Measurements from ENCODE around the gene RHOT1.
A peak's percentile ranks its signal among the peaks of the same experiment; 100 is the strongest.
"Not testable (repeated sequence)": the region's sequence is repeated elsewhere in the genome, so short reads cannot be mapped to it uniquely, and the experiment has no call there.

Gene RHOT1

GRCh38 chr17:32142038-32142856 lies at the start of gene RHOT1:
Gene RHOT1 (plus strand): TSS chr17:32142502. CDS start chr17:32142693, 191 bp downstream.
- DNase-seq, result peak; percentile 76

DNA sequence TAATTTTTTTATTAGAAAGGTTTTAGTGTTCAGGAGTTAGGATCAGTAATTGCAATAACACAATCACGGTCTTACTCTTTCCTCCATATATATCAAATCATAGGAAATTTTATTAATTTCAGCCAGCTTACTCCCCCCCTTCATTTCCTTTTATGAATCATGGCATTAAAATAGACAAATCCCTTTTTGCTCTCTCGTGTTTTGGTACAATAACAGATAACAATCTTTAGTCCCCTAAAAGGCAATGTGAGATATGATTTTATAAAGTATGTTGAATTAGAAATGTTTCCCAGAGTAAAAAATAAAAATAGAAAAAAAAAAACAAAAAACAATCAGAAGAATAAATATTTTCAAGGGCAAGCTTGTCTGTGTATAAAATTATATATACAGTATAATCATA lies 42.6 kb upstream of the RHOT1 start:
- no peak for DNase-seq

GRCh38 chr17:32100323-32100722 lies 42.0 kb upstream of the RHOT1 start:
- not testable (repeated sequence) for DNase-seq

- DNase-seq, result no peak
These were observed 41.2 kb upstream of the RHOT1 start for GRCh38 chr17:32100971-32101631.

- no peak for DNase-seq
These were observed 40.1 kb upstream of the RHOT1 start for GRCh38 chr17:32102172-32102571.

DNA sequence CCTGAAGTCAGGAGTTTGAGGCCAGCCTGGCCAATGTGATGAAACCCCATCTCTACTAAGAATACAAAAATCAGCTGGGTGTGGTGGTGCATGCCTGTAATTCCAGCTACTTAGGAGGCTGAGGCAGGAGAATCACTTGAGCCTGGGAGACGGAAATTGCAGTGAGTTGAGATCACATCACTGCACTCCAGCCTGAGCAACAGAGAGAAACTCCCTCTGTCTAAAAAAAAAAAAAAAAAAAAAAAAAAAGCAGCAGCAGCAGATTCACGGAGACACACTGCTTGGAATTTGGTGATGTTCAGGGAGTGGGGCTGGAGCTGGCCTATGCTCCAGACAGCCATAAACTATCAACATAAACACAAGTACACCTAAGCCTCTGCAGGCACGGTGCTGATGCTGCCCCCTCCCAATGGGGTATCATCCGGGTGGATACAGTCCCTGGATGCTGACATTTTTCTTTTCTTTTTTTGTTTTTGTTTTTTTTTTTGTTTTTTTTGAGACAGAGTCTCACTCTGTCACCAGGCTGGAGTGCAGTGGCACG lies 39.6 kb upstream of the RHOT1 start:
- DNase-seq, result no peak

DNA sequence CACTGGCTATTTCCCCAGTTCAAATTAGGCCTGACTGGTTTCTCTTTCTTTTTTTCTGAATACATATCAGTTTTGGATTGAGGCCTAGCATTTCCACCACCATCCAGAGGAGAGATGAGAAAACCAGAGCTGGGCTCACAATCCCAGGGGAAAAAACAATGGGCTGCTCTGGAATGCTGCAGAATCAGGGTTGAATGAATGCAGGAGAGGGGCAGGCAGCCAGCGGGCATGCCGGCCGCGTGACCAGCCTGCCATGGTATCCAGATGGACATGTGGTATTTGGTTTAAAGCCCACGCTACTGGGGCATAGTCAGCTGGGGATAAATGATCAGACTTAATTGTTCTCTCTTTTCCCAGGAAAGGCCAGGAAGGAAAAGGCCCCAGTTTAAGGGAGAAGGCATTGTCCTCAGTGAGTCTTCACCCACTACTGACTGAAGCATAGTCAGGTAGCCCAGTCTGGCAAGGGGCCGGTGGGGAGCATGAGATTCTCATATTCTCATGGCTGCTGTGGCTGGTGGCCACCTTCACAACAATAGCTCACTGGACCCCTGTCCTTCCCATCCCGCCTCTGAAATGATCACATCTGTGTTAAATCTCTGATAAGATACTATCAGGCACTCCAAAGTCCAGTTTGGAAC lies 38.7 kb upstream of the RHOT1 start:
- no peak for DNase-seq

- peak; percentile 13 for DNase-seq
These were observed 38.1 kb upstream of the RHOT1 start for GRCh38 chr17:32104158-32104557.

DNA sequence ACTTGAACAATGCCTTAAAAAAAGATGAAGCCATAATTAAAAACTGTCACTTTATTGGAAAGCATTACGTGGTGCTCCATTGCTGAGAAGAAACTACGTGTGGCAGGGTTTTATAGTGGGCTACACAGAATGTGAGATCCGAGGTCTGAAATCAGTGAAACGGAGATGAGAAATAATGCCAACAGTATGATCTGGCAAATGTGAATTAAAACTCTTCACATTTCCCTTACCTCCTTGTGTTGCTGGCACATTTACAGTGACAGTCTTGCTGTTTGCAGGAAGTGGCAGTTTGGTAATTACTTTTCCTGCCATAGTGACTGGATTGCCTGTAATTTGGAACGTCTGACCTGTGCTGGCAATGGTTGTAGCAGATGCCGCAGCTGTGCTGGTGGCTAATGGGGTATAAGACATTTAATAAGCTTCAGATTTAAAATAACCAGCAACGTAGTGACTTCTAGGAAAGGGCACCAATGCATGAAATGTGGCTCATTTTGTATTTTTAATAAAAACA lies 35.8 kb upstream of the RHOT1 start:
- DNase-seq, result not testable (repeated sequence)

- not testable (repeated sequence) for DNase-seq
These were observed 35.1 kb upstream of the RHOT1 start for GRCh38 chr17:32107194-32107593.

DNA sequence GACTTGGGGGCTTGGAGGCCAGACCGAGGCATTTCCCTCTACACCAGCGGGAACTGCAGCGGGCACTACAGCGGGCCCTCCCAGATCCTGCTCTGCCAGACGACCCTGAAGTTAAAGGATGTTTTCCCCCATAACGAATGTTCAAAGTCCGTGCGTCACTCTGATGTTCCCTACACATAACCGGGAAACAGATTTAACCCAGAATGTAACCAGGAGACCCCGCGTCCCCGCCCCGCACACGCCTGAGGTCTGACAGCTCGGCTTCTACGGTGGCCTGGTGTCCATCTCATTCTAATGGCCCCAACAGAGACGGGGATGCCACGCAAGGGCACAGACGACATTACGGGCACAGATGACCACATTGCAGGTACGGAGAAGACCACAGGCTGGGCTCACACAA lies 31.7 kb upstream of the RHOT1 start:
- no peak for DNase-seq

DNA sequence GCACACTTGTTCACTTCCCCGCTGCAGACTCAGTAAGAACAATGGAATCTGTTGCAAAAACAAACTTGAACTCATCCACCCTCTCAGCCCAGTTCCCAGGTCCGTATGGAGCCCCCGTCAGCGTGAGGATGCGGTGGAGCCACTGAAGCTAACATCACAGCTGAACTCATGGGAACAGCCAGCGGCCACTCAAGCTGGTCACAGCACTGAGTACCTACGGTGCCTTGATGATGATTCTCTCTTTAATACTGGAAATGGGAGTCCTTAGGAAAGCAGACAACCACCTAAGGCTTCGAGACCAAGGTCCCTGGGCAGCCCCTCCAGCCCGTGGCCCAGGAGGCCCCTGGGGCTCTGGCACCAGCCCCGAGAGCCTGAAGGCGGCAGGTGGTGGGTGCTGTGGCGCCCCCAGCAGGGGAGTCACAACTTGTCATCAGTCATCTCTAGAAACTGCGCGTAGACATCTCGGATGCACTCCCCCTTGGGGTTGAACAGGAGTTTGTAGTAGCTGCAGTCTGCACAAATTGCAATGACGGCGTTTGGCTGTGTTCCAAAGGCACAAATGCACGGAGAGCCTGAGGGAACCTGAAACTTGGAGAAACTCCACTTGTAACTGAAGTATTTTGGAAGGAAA lies 31.0 kb upstream of the RHOT1 start:
- peak; percentile 35 for DNase-seq

DNA sequence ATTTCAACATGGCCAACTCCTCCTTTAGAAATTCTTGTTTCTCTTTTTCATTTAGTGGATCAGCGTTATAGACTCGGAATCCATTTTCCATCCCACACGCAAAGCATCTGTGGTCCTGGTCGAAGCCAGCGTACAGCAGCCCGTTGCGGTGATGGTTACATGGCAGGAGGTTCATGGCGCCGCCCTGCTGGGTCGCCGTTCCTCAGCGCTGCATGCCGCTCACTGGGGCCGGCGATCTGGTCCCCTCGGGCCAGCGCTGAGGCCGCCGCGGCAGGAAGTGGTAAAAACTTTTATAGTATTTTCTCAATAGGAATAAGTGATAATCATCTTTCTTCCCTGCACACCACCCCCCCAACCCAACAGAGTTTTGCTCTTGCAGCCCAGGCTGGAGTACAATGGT lies 29.9 kb upstream of the RHOT1 start:
- no peak for DNase-seq

- no peak for DNase-seq
These were observed 27.8 kb upstream of the RHOT1 start for GRCh38 chr17:32114536-32114935.

- not testable (repeated sequence) for DNase-seq
These were observed 26.8 kb upstream of the RHOT1 start for GRCh38 chr17:32115546-32115945.

DNA sequence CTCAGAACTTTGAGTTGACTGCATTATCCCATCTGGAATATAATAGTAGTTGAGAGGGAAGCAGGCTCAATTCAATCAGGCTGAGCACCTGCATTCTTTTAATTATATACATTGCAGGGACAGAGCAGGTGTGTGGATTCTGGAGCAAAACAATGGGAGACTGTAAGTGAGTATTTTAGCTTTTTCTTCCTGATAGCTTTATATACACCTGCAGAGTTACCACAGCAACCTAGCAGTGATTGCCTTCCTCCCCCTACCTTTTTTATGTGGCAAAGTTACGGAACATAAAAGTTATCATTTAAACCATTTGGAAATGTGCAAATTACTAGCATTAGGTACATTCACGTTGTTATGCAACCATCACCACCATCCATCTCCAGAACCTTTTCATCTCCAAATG lies 25.4 kb upstream of the RHOT1 start:
- DNase-seq, result no peak

DNA sequence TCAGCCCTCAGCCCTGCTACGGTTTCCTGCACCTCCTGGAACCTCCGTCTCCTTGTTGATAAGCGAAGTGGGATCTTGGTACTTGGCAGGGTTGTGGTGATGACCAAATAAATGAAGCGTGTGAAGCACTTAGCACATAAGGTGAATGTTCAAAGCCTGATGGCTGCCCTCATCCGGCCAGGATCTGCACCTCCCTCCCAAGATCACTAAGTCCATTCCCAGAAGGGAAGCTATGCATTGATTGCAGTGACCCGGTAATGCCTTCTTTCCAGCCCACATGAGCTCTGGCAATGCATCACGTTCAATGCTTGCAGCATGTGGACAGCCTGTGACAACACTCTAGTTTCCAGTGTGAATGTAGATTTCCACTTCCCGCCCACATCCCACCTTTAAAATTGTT lies 24.9 kb upstream of the RHOT1 start:
- no peak for DNase-seq

DNA sequence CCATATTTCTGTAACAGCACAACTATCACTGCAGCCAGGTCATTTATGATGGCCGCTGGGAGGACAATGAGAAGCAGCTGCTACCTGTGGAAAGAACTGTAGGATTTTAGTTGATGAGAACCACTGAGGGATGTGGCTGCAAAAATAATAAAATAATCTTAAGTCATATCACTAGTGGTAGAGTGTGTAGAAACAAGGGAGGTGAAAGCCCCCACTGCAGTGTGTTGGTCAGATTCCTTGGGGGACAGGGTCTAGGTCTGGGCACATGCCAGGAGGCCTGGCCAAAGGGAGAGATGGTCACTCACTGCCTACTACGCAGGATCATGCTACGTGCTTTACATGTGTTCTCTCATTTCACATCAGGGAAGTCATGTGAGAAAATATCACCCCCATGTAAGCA lies 24.2 kb upstream of the RHOT1 start:
- DNase-seq, result not testable (repeated sequence)

- no peak for DNase-seq
These were observed 23.5 kb upstream of the RHOT1 start for GRCh38 chr17:32118835-32119234.

DNA sequence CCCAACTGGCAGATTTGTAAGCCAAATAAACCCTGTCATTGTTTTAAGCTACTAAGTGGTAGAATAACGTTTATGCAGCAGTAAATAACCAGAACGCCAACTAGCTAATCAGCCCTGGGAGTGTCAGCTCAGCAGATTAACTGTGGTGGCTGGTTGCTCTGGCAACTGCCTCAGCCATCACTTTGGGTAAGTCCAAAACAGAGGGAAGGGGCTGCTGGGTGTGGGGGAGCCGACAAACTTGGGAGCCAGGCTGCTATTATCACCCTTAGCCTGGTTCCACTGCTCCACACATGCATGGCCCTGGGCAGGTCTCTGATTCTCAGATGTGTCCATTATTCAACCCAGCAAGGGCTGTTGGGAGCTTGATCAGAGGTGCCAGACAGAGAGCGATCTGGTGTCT lies 22.2 kb upstream of the RHOT1 start:
- no peak for DNase-seq

DNA sequence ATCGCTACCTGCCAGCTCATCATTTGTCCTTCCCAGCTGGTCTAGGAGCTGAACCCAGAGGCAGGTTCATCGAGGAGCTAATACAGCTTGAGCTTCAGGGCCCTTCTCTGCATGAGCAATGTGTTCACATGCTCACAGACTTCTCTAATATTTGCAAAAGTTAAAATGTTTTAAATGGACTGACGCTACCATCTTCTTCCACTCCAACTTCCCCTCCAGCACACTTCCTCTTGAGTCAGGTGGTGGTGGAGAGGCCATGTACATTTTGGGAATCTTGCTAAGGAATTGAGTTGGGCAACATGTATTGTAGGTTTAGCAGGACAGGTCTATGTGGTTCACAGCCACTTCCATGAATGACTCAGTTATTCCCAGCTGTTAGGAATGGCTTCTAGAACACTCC lies 21.6 kb upstream of the RHOT1 start:
- DNase-seq, result no peak

DNA sequence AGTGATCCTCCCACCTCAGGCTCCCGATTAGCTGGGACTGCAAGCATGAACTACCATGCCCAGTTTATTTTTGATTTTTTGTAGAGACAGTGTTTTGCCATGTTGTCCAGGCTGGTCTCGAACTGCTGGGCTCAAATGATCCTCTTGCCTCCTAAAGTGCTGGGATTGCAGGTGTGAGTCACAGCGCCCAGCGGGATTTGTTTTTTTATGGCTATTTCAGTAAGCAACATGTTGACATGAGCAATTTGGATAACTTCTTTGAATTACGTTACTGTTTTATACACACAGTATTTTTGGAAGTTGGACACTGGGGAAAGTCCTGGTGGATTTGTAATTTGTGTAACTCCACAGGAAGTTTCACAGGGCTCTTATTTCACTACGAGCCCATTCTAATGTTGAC lies 18.5 kb upstream of the RHOT1 start:
- no peak for DNase-seq

Data from CD4-positive, alpha-beta T cell treated with Interleukin-6 for 4 hours (primary cell).